A204.1 (cell line): Measurements from ENCODE around the gene OTOP1.
"Not testable (repeated sequence)": the region's sequence is repeated elsewhere in the genome, so short reads cannot be mapped to it uniquely, and the experiment has no call there.

Experiments
- FAIRE-seq: peaks from 2 replicates; lab custom pipeline; 2012; peaks lifted over from hg19 to GRCh38; lab: Jason Lieb, UNC

The OTOP1 gene, protein sequence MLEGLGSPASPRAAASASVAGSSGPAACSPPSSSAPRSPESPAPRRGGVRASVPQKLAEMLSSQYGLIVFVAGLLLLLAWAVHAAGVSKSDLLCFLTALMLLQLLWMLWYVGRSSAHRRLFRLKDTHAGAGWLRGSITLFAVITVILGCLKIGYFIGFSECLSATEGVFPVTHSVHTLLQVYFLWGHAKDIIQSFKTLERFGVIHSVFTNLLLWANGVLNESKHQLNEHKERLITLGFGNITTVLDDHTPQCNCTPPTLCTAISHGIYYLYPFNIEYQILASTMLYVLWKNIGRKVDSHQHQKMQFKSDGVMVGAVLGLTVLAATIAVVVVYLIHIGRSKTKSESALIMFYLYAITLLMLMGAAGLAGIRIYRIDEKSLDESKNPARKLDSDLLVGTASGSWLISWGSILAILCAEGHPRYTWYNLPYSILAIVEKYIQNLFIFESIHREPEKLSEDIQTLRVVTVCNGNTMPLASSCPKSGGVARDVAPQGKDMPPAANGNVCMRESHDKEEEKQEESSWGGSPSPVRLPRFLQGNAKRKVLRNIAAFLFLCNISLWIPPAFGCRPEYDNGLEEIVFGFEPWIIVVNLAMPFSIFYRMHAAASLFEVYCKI

DNA sequence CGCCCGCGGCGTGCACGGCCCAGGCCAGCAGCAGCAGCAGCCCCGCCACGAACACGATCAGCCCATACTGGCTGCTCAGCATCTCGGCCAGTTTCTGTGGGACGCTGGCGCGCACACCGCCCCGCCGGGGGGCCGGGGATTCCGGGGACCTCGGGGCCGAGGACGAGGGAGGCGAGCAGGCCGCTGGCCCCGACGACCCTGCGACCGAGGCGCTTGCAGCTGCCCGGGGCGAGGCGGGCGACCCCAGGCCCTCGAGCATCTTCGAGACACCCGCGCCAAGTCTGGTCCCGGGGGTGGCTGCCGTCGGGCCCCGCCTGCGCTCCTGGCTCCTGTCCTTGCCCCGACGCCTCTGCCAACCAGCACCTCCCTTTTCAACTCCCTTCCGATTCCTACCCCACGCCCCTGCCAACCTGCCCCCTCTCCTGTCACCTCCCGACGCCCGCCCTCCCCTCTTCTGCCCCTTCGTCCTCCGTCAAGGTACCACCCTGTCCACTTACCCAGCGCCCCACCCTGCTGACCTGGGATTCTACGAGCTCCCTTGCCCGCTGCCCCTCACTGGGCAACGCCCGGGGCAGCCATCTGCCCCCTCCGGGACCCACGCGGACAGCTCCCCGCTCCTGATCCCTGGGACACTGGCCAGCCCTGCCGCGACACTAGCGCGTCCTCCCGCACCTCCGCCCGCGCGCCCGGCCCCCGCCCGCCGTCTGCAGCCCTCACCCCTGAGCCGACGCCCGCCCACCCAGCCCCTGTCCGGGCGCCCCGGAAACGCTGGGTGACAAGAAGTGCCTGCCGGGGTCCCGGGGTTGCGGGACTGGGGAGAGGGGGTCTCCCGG lies at the start of gene OTOP1:
OTOP1 (minus strand) TSS at position 324 of the 833 bp plus-strand sequence; CDS start at position 259, 65 bp downstream.
- no peak for FAIRE-seq

- no peak for FAIRE-seq
These were observed 47.5 kb upstream of the OTOP1 start for GRCh38 chr4:4274226-4274625.

GRCh38 chr4:4271912-4272311 lies 45.2 kb upstream of the OTOP1 start:
- no peak for FAIRE-seq

DNA sequence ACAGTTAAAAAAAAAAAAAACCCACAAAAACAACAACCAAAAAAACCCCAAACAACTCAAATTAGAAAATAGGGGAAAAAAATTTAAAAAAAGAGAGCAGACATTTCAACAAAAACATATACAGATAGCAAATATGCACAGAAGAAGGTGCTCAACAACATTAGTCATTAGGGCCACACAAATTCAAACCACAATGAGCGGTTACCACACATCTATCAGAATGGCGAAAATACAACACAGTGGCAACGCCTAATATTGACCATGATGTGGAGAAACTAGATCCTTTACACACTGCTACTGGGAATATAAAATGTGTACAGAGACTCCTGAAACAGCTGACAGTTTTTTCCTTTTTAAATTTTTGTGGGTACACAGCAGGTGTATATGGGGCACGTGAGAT lies 43.8 kb upstream of the OTOP1 start:
- no peak for FAIRE-seq

DNA sequence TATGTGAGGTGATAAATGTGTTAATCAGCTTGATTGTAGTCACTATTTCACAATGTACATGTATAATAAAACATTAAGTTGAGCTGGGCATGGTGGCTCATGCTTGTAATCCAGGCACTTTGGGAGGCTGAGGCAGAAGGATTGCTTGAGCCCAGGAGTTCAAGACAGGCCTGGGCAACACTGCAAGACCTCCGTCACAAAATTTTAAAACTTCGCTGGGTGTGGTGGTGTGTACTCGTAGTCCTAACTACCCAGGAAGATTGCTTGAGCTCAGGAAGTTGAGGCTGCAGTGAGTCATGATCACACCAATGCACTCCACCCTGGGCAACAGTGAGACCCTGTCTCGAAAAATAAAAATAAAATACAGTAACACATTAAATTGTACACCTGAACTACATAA lies 43.1 kb upstream of the OTOP1 start:
- no peak for FAIRE-seq

DNA sequence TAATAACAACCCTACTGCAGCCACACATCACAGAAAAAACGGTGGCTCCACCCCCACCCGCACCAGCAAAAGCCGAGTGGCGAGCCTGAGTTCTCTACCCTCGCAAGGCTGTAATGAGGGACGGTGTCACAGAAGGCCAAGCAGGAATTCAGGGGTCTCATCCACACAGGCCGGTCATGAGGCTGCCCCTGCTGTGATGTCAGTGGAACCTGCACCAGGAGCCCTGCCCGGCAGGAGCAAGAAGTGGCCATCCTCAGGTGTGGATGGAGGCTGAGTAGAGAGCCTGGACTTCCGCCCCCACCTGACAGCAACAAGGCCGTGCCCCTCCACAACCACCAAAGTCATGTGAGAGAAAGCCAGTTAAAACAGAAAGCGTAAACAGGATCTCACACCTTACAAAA lies 42.6 kb upstream of the OTOP1 start:
- FAIRE-seq, result no peak

GRCh38 chr4:4268776-4269175 lies 42.0 kb upstream of the OTOP1 start:
- no peak for FAIRE-seq

DNA sequence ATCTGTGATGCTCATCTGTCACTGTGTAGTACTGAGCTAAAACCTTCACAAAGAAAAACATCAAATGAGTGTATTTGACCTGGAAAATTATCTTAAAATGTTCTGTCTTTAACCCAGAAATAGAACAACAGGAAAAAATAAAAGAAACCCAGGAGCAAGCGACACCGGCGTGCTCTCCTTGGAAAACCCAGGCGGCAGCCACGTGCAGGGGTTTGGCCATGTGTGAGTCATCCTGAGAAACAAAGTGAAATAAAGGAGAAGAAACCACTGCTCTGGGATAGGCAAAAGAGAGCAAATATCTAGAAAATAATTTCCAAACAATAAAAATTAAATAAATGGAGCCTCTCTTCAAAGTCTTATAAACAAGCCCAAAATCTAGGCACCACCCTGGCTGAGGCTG lies 41.3 kb upstream of the OTOP1 start:
- FAIRE-seq, result no peak

- peak; percentile 92 for FAIRE-seq
These were observed 33.5 kb upstream of the OTOP1 start for GRCh38 chr4:4260185-4260751.

DNA sequence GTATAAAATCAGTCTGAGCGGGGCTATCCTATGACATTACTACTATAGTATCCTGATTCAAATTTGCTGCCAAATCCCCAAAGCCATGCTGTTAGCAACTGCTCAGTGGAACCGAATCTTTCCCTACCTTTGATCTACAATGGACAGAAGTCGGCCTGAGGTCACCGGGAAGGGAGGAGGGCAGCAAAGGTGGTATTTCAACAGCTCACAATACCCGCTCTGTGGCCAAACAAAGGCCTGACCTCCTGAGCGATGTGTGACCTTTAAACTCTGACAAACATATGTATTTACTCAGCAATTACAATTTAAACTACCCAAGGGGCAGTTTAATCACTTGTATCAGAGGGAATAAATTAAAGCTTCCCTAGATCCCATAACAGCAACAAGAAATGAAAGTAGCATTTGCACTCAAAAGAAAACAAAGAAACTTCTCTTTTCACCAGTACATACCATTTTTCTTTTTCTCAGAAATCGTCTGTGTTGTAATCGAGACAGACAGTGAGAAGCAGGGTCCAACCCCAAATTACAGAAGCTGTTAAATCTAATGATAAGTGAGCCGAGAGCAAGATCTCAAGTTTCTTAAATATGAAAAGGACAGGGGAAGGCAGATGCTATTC lies 32.9 kb upstream of the OTOP1 start:
- no peak for FAIRE-seq

DNA sequence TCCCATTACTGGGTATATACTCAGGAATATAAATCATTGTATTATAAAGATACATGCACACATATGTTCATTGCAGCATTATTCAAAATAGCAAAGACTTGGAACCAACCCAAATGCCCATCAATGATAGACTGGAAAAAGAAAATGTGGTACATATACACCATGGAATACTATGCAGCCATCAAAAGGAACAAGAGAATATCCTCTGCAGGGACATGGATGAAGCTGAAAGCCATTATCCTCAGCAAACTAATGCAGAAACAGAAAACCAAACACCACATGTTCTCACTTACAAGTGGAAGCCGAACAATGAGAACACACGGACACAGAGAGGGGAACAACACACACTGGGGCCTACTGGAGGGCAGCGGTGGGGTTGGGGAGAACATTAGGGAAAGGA lies 31.0 kb upstream of the OTOP1 start:
- not testable (repeated sequence) for FAIRE-seq

DNA sequence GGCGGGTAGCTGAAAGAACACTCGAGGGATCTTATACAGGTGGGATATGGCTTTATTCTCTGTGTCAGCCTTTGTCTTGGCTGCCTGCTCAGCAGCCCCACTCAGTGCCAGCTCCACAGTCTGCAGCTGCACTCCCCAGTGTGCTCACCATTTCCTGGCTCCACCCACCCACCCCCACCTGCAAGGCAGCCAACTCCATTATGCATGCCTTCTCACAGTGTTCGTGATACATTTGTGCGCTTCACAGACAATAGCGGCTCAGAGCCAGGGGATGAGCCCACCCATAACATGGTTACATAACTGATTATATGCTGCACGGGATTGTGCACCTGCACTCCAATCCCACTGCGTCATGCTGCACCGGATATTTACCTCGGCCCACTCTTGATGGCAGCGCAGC lies 30.1 kb upstream of the OTOP1 start:
- FAIRE-seq, result no peak

- FAIRE-seq, result no peak
These were observed 27.9 kb upstream of the OTOP1 start for GRCh38 chr4:4254666-4255065.

DNA sequence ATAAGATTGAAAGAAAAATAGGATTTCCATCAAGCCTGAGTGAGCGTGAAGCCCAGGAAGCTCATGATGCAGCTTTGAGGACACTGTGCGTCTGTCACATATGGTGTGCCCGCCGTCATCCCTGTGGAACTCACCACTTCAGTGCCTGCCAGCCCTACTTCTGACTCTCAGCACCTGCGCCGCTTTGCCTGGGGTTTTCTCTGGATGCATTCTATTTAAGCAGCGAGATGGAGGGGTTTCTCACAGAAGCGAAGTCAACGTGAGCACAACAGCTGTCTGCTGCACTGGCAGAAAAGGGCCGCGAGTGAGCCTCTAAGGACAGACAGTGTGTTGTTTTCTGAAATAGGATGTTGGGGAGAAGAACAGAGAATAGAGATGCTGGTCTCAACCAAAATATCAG lies 27.5 kb upstream of the OTOP1 start:
- no peak for FAIRE-seq

- FAIRE-seq, result no peak
These were observed 23.1 kb upstream of the OTOP1 start for GRCh38 chr4:4249866-4250265.

GRCh38 chr4:4249342-4249741 lies 22.6 kb upstream of the OTOP1 start:
- FAIRE-seq, result not testable (repeated sequence)

DNA sequence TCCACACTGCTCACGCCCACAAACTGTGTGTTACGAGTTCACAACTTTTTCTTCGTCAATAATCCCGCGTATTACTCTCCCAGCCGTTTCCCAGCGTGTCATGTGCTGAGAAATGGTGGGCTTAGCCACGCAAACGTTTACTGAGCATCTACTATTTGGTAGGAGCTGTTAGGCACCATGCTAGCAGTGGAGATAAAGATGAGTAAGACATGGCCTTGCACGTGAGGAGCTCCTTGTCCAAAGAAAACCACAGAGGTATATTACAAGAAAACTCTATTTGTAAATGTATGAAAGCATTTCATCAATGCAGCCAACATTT lies 22.1 kb upstream of the OTOP1 start:
- no peak for FAIRE-seq

- FAIRE-seq, result no peak
These were observed 21.5 kb upstream of the OTOP1 start, which contains the start of gene TMEM128 for GRCh38 chr4:4248029-4248884. Gene TMEM128 (minus strand): TSS chr4:4248223. CDS start chr4:4248202, 21 bp downstream.

DNA sequence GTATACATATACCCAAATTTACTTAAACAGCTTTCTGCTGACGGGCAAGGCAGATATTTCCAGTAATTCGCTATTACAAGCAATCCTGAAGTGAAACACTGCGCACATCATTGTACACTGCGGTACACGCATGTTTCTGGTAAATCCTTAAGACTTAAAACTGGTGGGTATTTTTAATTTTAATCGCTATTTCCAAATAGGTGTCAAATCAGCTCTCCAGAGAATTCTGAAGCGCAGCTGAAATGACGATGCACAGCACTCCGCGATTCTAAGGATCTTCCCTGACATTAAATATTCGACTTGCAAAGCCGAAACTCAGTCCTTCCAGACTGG lies 20.9 kb upstream of the OTOP1 start:
- FAIRE-seq, result no peak

- FAIRE-seq, result no peak
These were observed 18.4 kb upstream of the OTOP1 start for GRCh38 chr4:4245172-4245571.

DNA sequence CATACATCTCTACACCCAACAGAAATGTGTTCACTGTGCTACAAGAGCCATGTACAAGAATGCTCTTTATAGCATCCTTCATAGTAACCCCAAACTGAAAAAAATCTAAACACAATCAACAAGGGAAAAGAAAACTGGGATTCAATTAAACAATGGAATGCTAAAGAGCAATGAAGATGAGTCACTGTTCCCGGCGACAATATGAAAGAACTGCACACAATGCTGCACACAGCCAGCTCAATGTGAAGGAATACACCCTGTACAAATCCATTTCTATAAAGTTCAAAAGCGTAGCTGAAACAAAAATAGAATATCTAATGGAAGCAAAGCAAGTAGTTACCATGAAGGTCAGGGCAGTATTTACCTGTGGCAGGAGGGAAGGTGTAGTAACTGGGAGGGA lies 12.8 kb upstream of the OTOP1 start:
- FAIRE-seq, result not testable (repeated sequence)

DNA sequence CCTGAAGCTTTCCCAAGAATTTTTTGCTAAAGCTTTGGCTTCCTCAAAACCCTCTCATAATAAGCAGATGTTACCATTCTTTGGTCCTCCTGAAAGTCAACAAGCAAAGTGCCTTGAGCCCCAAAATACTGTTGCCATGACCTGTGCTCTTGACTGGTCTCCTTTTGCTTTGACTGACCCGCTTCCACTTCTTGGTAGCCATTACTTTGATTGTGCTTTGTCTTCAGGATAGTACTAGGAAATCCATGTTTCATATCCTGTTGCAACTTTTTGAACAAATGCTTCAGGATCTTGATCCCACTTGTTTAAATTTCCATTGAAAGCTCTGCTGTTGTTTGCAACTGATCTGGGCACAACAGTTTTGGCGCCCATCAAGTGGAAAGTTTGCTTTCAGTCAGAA lies 6.9 kb upstream of the OTOP1 start:
- no peak for FAIRE-seq
